HG03571 (cell line): ENCODE data around the gene UBE2B.
A peak's percentile ranks its signal among the peaks of the same experiment; 100 is the strongest.
"Not testable (repeated sequence)": the region's sequence is repeated elsewhere in the genome, so short reads cannot be mapped to it uniquely, and the experiment has no call there.

ENCODE experiments used
- ATAC-seq: cut with Tn5 transposase; IDR thresholded peaks from one replicate; pipeline ENCODE4 v1.9.1; 2021; ENCODE audit not compliant: unreplicated experiment

The UBE2B gene

GRCh38 chr5:134397196-134397595 lies 25.8 kb downstream of the UBE2B start:
- no peak for ATAC-seq

- no peak for ATAC-seq
Observed at GRCh38 chr5:134398609-134399155, 27.3 kb downstream of the UBE2B start.

GRCh38 chr5:134403951-134404350 lies 32.6 kb downstream of the UBE2B start:
- ATAC-seq, result no peak

- no peak for ATAC-seq
Observed at GRCh38 chr5:134406390-134406789, 35.0 kb downstream of the UBE2B start.

GRCh38 chr5:134409321-134409720 lies 38.0 kb downstream of the UBE2B start:
- no peak for ATAC-seq

GRCh38 chr5:134410822-134411221 lies 39.5 kb downstream of the UBE2B start:
- no peak for ATAC-seq

- no peak for ATAC-seq
Observed at GRCh38 chr5:134411228-134411545, 39.8 kb downstream of the UBE2B start.

GRCh38 chr5:134411546-134412266 lies 40.3 kb downstream of the UBE2B start, which contains the start of gene CDKN2AIPNL:
Gene CDKN2AIPNL (minus strand): TSS chr5:134411881. CDS start chr5:134411854, 27 bp downstream.
- ATAC-seq, result peak; percentile 96

- ATAC-seq, result no peak
Observed at GRCh38 chr5:134413046-134413445, 41.7 kb downstream of the UBE2B start.

- ATAC-seq, result no peak
Observed at GRCh38 chr5:134417707-134418106, 46.3 kb downstream of the UBE2B start.

- ATAC-seq, result no peak
Observed at GRCh38 chr5:134418958-134419357, 47.6 kb downstream of the UBE2B start.

- ATAC-seq, result no peak
Observed at GRCh38 chr5:134420343-134420742, 49.0 kb downstream of the UBE2B start.

GRCh38 chr5:134421038-134421437 lies 49.7 kb downstream of the UBE2B start:
- ATAC-seq, result not testable (repeated sequence)

- no peak for ATAC-seq
Observed at GRCh38 chr5:134422791-134423365, 51.5 kb downstream of the UBE2B start.

GRCh38 chr5:134423376-134423775 lies 52.0 kb downstream of the UBE2B start:
- no peak for ATAC-seq

- ATAC-seq, result no peak
Observed at GRCh38 chr5:134426361-134426760, 55.0 kb downstream of the UBE2B start.

GRCh38 chr5:134427540-134428041 lies 56.2 kb downstream of the UBE2B start:
- no peak for ATAC-seq

GRCh38 chr5:134430001-134430569 lies 58.7 kb downstream of the UBE2B start:
- no peak for ATAC-seq

GRCh38 chr5:134432174-134432573 lies 60.8 kb downstream of the UBE2B start:
- no peak for ATAC-seq

GRCh38 chr5:134432677-134433359 lies 61.4 kb downstream of the UBE2B start:
- ATAC-seq, result no peak

- no peak for ATAC-seq
Observed at GRCh38 chr5:134435560-134435959, 64.2 kb downstream of the UBE2B start.
